HEK293 (cell line): ENCODE results near the gene PARVA.

ENCODE experiments used
- CTCF ChIA-PET: fragments of 350-600 bp; formaldehyde crosslinking; extraction: SDS; loops from one replicate; lab custom pipeline; 2021; ENCODE audit warnings: antibody characterized with exemption; lab: Yijun Ruan, JAX
- POLR2A ChIA-PET: fragments of 300-600 bp; formaldehyde crosslinking; extraction: SDS; loops from one replicate; lab custom pipeline; 2020; ENCODE audit warnings: antibody characterized with exemption, inconsistent platforms; lab: Yijun Ruan, JAX
- H3K27ac ChIP-seq: fragments of 200-500 bp; sonication (Bioruptor generic); 2 replicates; pipeline ENCODE4 v1.5.1; 2014; ENCODE audit warnings: low read depth, low read length, control low read depth, inconsistent platforms; ENCODE audit errors: extremely low read depth
- H3K36me3 ChIP-seq, 2 experiments: fragments of 200-500 bp in 1 of 2; sonication (Bioruptor generic) in 1 of 2; 1 replicate in 1 of 2; 2 replicates in 1 of 2; pipeline ENCODE4 v1.5.1; 2014 to 2017; ENCODE audit warnings: inconsistent platforms in 2 of 2, low read length in 2 of 2; ENCODE audit not compliant: control insufficient read depth in 2 of 2, insufficient read depth in 1 of 2
- H3K4me1 ChIP-seq: fragments of 200-500 bp; sonication (Bioruptor generic); 2 replicates; pipeline ENCODE4 v1.5.1; 2014; ENCODE audit warnings: mild to moderate bottlenecking, low read length, inconsistent platforms; ENCODE audit not compliant: control insufficient read depth, insufficient read depth
- H3K4me3 ChIP-seq: 2 replicates; pipeline ENCODE4 v1.5.1; 2011; ENCODE audit warnings: low read depth, mild to moderate bottlenecking, control low read depth, low read length, moderate library complexity
- H3K9me3 ChIP-seq: fragments of 200-500 bp; sonication (Bioruptor generic); 2 replicates; pipeline ENCODE4 v1.5.1; 2014; ENCODE audit warnings: low read depth, low read length, inconsistent platforms; ENCODE audit not compliant: control insufficient read depth, insufficient read depth
- HOXD13 ChIP-seq: sonication (generic); formaldehyde crosslinking; IDR thresholded peaks from 2 replicates; pipeline ENCODE4 v1.8.0; 2022; ENCODE audit warnings: missing genetic modification reagents, borderline replicate concordance
- PRDM4 ChIP-seq: fragments of 450-650 bp; formaldehyde crosslinking; IDR thresholded peaks from 2 replicates; pipeline ENCODE4 v1.5.1; 2017; ENCODE audit warnings: missing biosample characterization, missing genetic modification characterization
- REPIN1 ChIP-seq: fragments of 450-650 bp; formaldehyde crosslinking; IDR thresholded peaks from 2 replicates; pipeline ENCODE4 v1.5.1; 2017; ENCODE audit warnings: missing biosample characterization, missing genetic modification characterization, low read depth
- SALL2 ChIP-seq: fragments of 450-650 bp; formaldehyde crosslinking; IDR thresholded peaks from 2 replicates; pipeline ENCODE4 v1.5.0; 2017; ENCODE audit warnings: missing biosample characterization, mild to moderate bottlenecking, missing genetic modification characterization, borderline replicate concordance
- SCRT2 ChIP-seq: fragments of 450-650 bp; formaldehyde crosslinking; IDR thresholded peaks from 2 replicates; pipeline ENCODE4 v1.5.1; 2016; ENCODE audit warnings: missing biosample characterization, missing genetic modification characterization
- ZEB2 ChIP-seq: fragments of 450-650 bp; formaldehyde crosslinking; IDR thresholded peaks from 2 replicates; pipeline ENCODE4 v1.5.1; 2016; ENCODE audit warnings: missing biosample characterization, missing genetic modification characterization
- ZFHX2 ChIP-seq: fragments of 450-650 bp; formaldehyde crosslinking; conservative IDR thresholded peaks from 2 replicates; pipeline ENCODE4 v1.5.1; 2016; ENCODE audit warnings: missing biosample characterization, missing genetic modification characterization
- ZFP37 ChIP-seq: fragments of 450-650 bp; formaldehyde crosslinking; IDR thresholded peaks from 2 replicates; pipeline ENCODE4 v1.5.1; 2016; ENCODE audit warnings: missing biosample characterization, missing genetic modification characterization
- ZNF140 ChIP-seq: fragments of 450-650 bp; formaldehyde crosslinking; IDR thresholded peaks from 2 replicates; pipeline ENCODE4 v1.5.1; 2016; ENCODE audit warnings: missing biosample characterization, missing genetic modification characterization
- ZNF184 ChIP-seq: fragments of 450-650 bp; IDR thresholded peaks from 2 replicates; pipeline ENCODE4 v1.5.1; 2018; ENCODE audit warnings: missing biosample characterization, mild to moderate bottlenecking, missing genetic modification characterization
- ZNF202 ChIP-seq: fragments of 450-650 bp; formaldehyde crosslinking; IDR thresholded peaks from 2 replicates; pipeline ENCODE4 v1.5.1; 2016; ENCODE audit warnings: missing biosample characterization, missing genetic modification characterization, borderline replicate concordance
- ZNF221 ChIP-seq: fragments of 450-650 bp; formaldehyde crosslinking; IDR thresholded peaks from 2 replicates; pipeline ENCODE4 v1.5.1; 2017; ENCODE audit warnings: missing biosample characterization, missing genetic modification characterization, borderline replicate concordance
- ZNF248 ChIP-seq: fragments of 450-650 bp; formaldehyde crosslinking; IDR thresholded peaks from 2 replicates; pipeline ENCODE4 v1.5.1; 2017; ENCODE audit warnings: missing biosample characterization, missing genetic modification characterization
- ZNF292 ChIP-seq: fragments of 450-650 bp; formaldehyde crosslinking; IDR thresholded peaks from 2 replicates; pipeline ENCODE4 v1.5.1; 2016; ENCODE audit warnings: low read depth, missing biosample characterization, missing genetic modification characterization, borderline replicate concordance
- ZNF324 ChIP-seq: fragments of 450-650 bp; formaldehyde crosslinking; IDR thresholded peaks from 2 replicates; pipeline ENCODE4 v1.5.1; 2016; ENCODE audit warnings: missing biosample characterization, missing genetic modification characterization
- ZNF350 ChIP-seq: fragments of 450-650 bp; formaldehyde crosslinking; IDR thresholded peaks from 2 replicates; pipeline ENCODE4 v1.5.0; 2017; ENCODE audit warnings: missing biosample characterization, mild to moderate bottlenecking, missing genetic modification characterization
- ZNF391 ChIP-seq: fragments of 450-650 bp; formaldehyde crosslinking; IDR thresholded peaks from 2 replicates; pipeline ENCODE4 v1.5.1; 2016; ENCODE audit warnings: low read depth, missing biosample characterization, missing genetic modification characterization, borderline replicate concordance
- ZNF423 ChIP-seq: fragments of 450-650 bp; formaldehyde crosslinking; IDR thresholded peaks from 2 replicates; pipeline ENCODE4 v1.5.1; 2016; ENCODE audit warnings: missing biosample characterization, missing genetic modification characterization
- ZNF433 ChIP-seq: fragments of 450-650 bp; formaldehyde crosslinking; IDR thresholded peaks from 2 replicates; pipeline ENCODE4 v1.5.1; 2016; ENCODE audit warnings: missing biosample characterization, missing genetic modification characterization, low read depth
- ZNF521 ChIP-seq: fragments of 450-650 bp; formaldehyde crosslinking; IDR thresholded peaks from 2 replicates; pipeline ENCODE4 v1.5.1; 2017; ENCODE audit warnings: missing biosample characterization, mild to moderate bottlenecking, missing genetic modification characterization
- ZNF571 ChIP-seq: fragments of 450-650 bp; formaldehyde crosslinking; IDR thresholded peaks from 2 replicates; pipeline ENCODE4 v1.5.0; 2017; ENCODE audit warnings: missing biosample characterization, missing genetic modification characterization
- ZNF600 ChIP-seq: fragments of 450-650 bp; formaldehyde crosslinking; IDR thresholded peaks from 2 replicates; pipeline ENCODE4 v1.5.1; 2016; ENCODE audit warnings: missing biosample characterization, missing genetic modification characterization
- ZNF610 ChIP-seq: fragments of 450-650 bp; formaldehyde crosslinking; IDR thresholded peaks from 2 replicates; pipeline ENCODE4 v1.5.1; 2016; ENCODE audit warnings: missing biosample characterization, missing genetic modification characterization, borderline replicate concordance
- ZNF624 ChIP-seq: fragments of 450-650 bp; formaldehyde crosslinking; IDR thresholded peaks from 2 replicates; pipeline ENCODE4 v1.5.1; 2017; ENCODE audit warnings: missing biosample characterization, missing genetic modification characterization
- ZNF629 ChIP-seq: fragments of 450-650 bp; formaldehyde crosslinking; IDR thresholded peaks from 2 replicates; pipeline ENCODE4 v1.5.1; 2017; ENCODE audit warnings: missing biosample characterization, missing genetic modification characterization
- ZNF639 ChIP-seq: fragments of 450-650 bp; formaldehyde crosslinking; IDR thresholded peaks from 2 replicates; pipeline ENCODE4 v1.5.1; 2016; ENCODE audit warnings: missing biosample characterization, missing genetic modification characterization
- ZNF747 ChIP-seq: fragments of 450-650 bp; formaldehyde crosslinking; IDR thresholded peaks from 2 replicates; pipeline ENCODE4 v1.5.1; 2016; ENCODE audit warnings: missing biosample characterization, missing genetic modification characterization
- ZNF785 ChIP-seq: fragments of 450-650 bp; formaldehyde crosslinking; IDR thresholded peaks from 2 replicates; pipeline ENCODE4 v1.5.1; 2016; ENCODE audit warnings: missing biosample characterization, missing genetic modification characterization
- ZSCAN16 ChIP-seq: fragments of 450-650 bp; formaldehyde crosslinking; IDR thresholded peaks from 2 replicates; pipeline ENCODE4 v1.5.1; 2016; ENCODE audit warnings: missing biosample characterization, missing genetic modification characterization
- TF ChIP-seq, protein P1 (sequence below): fragments of 450-650 bp; formaldehyde crosslinking; IDR thresholded peaks from 2 replicates; pipeline ENCODE4 v1.5.1; 2017; ENCODE audit warnings: missing biosample characterization, missing genetic modification characterization

The PARVA gene

GRCh38 chr11:12444601-12445000, 67.2 kb downstream of the PARVA start:
- no peak overlapping the region for H3K4me3 ChIP-seq
- H3K36me3 ChIP-seq, result no peaks in the 10 kb centered on the region
- ChIA-PET CTCF (no interaction called here), POLR2A (no interaction called here)
- H3K4me1 ChIP-seq, result no peaks in the 10 kb centered on the region
- no peak overlapping the region for H3K27ac ChIP-seq
- no peak for TF ChIP-seq SCRT2 (tag by site-specific recombination)
- no peak for TF ChIP-seq REPIN1 (tag by site-specific recombination)
- TF ChIP-seq ZNF433 (tag by site-specific recombination), result no peak
- TF ChIP-seq HOXD13 (CRISPR knock-in tag), result no peak
- TF ChIP-seq ZNF248 (tag by site-specific recombination), result no peak
- TF ChIP-seq ZNF324 (tag by site-specific recombination), result no peak
- TF ChIP-seq ZNF350 (tag by site-specific recombination), result no peak
- TF ChIP-seq ZNF292 (tag by site-specific recombination), result no peak
- TF ChIP-seq ZNF624 (tag by site-specific recombination), result no peak
- TF ChIP-seq ZNF600 (tag by site-specific recombination), result no peak
- no peak for TF ChIP-seq ZNF202 (tag by site-specific recombination)
- TF ChIP-seq ZSCAN16 (tag by site-specific recombination), result no peak
- H3K9me3 ChIP-seq, result no peaks in the 10 kb centered on the region

DNA sequence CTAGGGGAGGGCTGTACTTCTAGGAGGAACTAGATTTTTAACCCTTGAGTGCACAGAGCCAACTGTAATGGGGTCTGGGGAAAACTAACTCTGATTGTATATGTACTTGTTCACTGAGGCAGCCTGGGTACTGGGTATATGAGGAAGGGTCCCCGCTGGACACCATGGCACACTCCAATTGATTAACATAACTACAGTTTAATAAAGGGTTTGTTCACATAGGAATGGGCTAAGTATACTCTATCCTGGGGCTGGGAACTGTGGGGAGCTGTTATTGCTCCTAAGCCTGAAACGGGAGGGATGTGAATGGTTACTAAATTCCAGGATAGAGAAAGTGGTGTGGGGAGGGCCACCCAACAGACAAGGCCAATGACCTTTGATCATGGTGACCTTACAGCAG, 67.6 kb downstream of the PARVA start:
- TF ChIP-seq ZNF184 (tag by site-specific recombination) (no peak), ZNF639 (tag by site-specific recombination) (no peak), ZNF140 (tag by site-specific recombination) (no peak), ZNF521 (tag by site-specific recombination) (no peak), ZFP37 (tag by site-specific recombination) (no peak), ZNF221 (no peak), ZNF423 (tag by site-specific recombination) (no peak)
- TF ChIP-seq, protein P1, sequence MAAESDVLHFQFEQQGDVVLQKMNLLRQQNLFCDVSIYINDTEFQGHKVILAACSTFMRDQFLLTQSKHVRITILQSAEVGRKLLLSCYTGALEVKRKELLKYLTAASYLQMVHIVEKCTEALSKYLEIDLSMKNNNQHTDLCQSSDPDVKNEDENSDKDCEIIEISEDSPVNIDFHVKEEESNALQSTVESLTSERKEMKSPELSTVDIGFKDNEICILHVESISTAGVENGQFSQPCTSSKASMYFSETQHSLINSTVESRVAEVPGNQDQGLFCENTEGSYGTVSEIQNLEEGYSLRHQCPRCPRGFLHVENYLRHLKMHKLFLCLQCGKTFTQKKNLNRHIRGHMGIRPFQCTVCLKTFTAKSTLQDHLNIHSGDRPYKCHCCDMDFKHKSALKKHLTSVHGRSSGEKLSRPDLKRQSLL (tag by site-specific recombination), result no peak
- CTCF ChIA-PET, result interaction anchor here (0.6 kb wide), 1 partner anchor 114 kb away, joined by 3 read pairs; no protein-coding TSS in a partner anchor
- H3K9me3 ChIP-seq, result no peaks in the 10 kb centered on the region

GRCh38 chr11:12446863-12447262, 69.5 kb downstream of the PARVA start:
- TF ChIP-seq ZNF324 (tag by site-specific recombination), result no peak
- no peak for TF ChIP-seq ZNF629 (tag by site-specific recombination)
- TF ChIP-seq ZFHX2 (tag by site-specific recombination), result no peak
- no peak for TF ChIP-seq PRDM4 (tag by site-specific recombination)
- TF ChIP-seq ZNF747, result no peak
- TF ChIP-seq ZNF391 (tag by site-specific recombination), result no peak
- no peak for TF ChIP-seq ZNF785 (tag by site-specific recombination)
- TF ChIP-seq ZEB2 (tag by site-specific recombination), result no peak
- TF ChIP-seq ZNF610, result no peak
- no peak for TF ChIP-seq SALL2 (tag by site-specific recombination)
- TF ChIP-seq ZNF571, result no peak
- no peaks in the 10 kb centered on the region for H3K9me3 ChIP-seq
- ChIA-PET CTCF (no interaction called here), POLR2A (no interaction called here)
- no peak overlapping the region for H3K4me3 ChIP-seq
- no peaks in the 10 kb centered on the region for H3K36me3 ChIP-seq
- H3K27ac ChIP-seq, result no peak overlapping the region
- H3K4me1 ChIP-seq, result no peaks in the 10 kb centered on the region

More for the DNA sequence above, 67.6 kb downstream of the PARVA start:
- H3K4me3 ChIP-seq, result no peak overlapping the region
- POLR2A ChIA-PET, result no interaction called here
- no peaks in the 10 kb centered on the region for H3K36me3 ChIP-seq
- no peak overlapping the region for H3K27ac ChIP-seq
- H3K4me1 ChIP-seq, result no peaks in the 10 kb centered on the region
